ENCODE results near the gene EPRS1. TPM values are rescaled to one million over a fixed set of nuclear protein-coding genes. Genes with fewer than 3 reads are reported as not detected.

EPRS1 gene
- total RNA-seq, 2 donors from 2014 or later, result 41.9 to 43.1 TPM

DNA sequence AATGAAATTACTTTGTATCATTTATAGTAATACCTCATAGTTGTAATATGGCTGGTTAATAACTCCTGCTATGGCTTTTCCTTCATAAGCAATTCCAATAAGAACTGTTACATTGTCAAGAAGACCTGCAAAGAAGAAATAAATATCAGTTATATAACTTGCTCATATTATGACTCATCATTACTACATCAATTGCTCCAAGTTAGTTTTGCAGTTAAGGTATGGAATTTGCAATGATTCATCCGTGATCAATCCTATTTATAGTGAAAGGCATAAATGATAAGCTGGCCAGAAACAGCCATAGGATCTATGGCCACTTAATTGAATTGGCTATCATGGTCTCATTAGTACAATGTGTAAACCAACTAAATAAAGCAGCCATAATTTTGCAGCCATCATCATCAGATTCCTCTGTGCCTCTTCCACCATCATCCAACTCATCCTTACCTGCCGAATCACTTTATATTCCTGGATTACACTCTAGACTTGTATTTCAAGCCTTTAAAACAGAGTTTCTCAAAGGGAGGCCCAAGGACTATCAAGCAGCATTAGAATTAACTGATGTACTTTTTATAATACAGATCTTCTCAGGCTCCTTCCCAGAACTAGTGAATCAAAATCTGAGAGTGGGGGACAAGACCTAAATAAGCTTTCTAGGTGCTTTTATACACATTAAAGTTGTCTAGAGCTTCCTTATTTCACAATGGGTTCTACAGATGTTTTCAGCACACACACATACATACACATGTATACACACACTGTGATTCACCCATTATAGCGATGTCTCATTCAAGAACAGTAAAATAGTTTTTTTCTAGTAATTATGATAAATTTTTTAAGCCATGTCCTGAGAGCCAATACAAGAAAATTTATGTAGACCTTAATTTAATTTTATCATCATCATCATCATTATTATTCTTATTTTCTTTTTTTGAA lies 21.2 kb upstream of the EPRS1 start:
- 97% methylated on average over 3 of the region's 3 CpGs for WGBS
- Histone ChIP-seq H3K27me3 (replicated peaks; ENCODE audit: insufficient read depth) (no peaks in the 10 kb centered on the region), H3K36me3 (no peaks in the 10 kb centered on the region), H3K9me3 (no peaks in the 10 kb centered on the region), H3K27ac (no peak overlapping the region), H3K4me1 (replicated peaks) (no peaks in the 10 kb centered on the region), H3K4me3 (no peak overlapping the region)
- no peak for DNase-seq (ENCODE audit: low spot score)
- TF ChIP-seq POLR2A (IDR thresholded peaks at IDR 0.05) (no peak), POLR2AphosphoS5 (IDR thresholded peaks at IDR 0.05) (no peak), CTCF (IDR thresholded peaks at IDR 0.05) (no peak)
- intact Hi-C loops (cut with DNase I), result no loop called here

GRCh38 chr1:220062629-220063028 lies 16.3 kb upstream of the EPRS1 start:
- intact Hi-C loops (cut with DNase I), result no loop called here

GRCh38 chr1:220060876-220061275 lies 14.6 kb upstream of the EPRS1 start:
- 91% methylated on average over 3 of the region's 3 CpGs for WGBS
- Histone ChIP-seq H3K9me3 (no peaks in the 10 kb centered on the region), H3K4me3 (no peak overlapping the region), H3K27ac (no peak overlapping the region), H3K4me1 (replicated peaks) (no peaks in the 10 kb centered on the region), H3K27me3 (replicated peaks; ENCODE audit: insufficient read depth) (no peaks in the 10 kb centered on the region), H3K36me3 (no peaks in the 10 kb centered on the region)
- no peak for DNase-seq (ENCODE audit: low spot score)
- TF ChIP-seq POLR2A (IDR thresholded peaks at IDR 0.05), result no peak
- TF ChIP-seq CTCF (IDR thresholded peaks at IDR 0.05), result no peak
- TF ChIP-seq POLR2AphosphoS5 (IDR thresholded peaks at IDR 0.05), result no peak
- intact Hi-C loops (cut with DNase I), result no loop called here

More at GRCh38 chr1:220062629-220063028, 16.3 kb upstream of the EPRS1 start:
- Histone ChIP-seq H3K36me3 (no peaks in the 10 kb centered on the region), H3K27ac (no peak overlapping the region), H3K4me1 (replicated peaks) (no peaks in the 10 kb centered on the region), H3K27me3 (replicated peaks; ENCODE audit: insufficient read depth) (no peaks in the 10 kb centered on the region), H3K9me3 (no peaks in the 10 kb centered on the region), H3K4me3 (no peak overlapping the region)
- DNase-seq (ENCODE audit: low spot score), result no peak
- WGBS, result 98% methylated on average over 6 of the region's 6 CpGs
- no peak for TF ChIP-seq POLR2A (IDR thresholded peaks at IDR 0.05)
- no peak for TF ChIP-seq CTCF (IDR thresholded peaks at IDR 0.05)
- TF ChIP-seq POLR2AphosphoS5 (IDR thresholded peaks at IDR 0.05), result no peak

DNA sequence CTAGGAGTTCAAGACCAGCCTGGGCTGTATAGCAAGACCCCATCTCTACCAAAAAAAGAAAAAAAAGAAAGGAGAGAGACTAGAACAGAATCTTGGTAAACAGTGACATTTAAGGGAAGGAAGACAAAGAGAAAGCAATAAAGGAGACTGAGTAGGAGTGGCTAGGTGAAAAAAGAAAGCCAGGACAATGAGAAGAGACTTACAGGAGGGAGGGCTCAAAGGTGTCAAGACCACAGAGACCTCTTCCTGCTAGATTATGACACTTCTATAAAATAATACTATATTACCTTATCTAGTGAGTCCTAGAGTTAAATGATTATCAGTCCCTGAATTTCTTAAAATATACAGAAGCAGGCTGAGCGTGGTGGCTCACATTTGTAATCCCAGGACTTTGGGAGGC lies 10.1 kb upstream of the EPRS1 start:
- H3K4me3 ChIP-seq, result no peak overlapping the region
- no peak for DNase-seq (ENCODE audit: low spot score)
- no peaks in the 10 kb centered on the region for H3K36me3 ChIP-seq
- no peak overlapping the region for H3K27ac ChIP-seq
- no peaks in the 10 kb centered on the region for H3K27me3 ChIP-seq (replicated peaks; ENCODE audit: insufficient read depth)
- intact Hi-C loops (cut with DNase I), result no loop called here
- no peak for TF ChIP-seq POLR2A (IDR thresholded peaks at IDR 0.05)
- no peak for TF ChIP-seq POLR2AphosphoS5 (IDR thresholded peaks at IDR 0.05)
- no peak for TF ChIP-seq CTCF (IDR thresholded peaks at IDR 0.05)
- H3K9me3 ChIP-seq, result no peaks in the 10 kb centered on the region
- H3K4me1 ChIP-seq (replicated peaks), result no peaks in the 10 kb centered on the region
- WGBS, result 89% methylated on average over 1 of the region's 1 CpG
